ENCODE results near the gene ADIPOQ. TPM values are rescaled to one million over a fixed set of nuclear protein-coding genes. Genes with fewer than 3 reads are reported as not detected.
"Not testable (repeated sequence)": the region's sequence is repeated elsewhere in the genome, so short reads cannot be mapped to it uniquely, and the experiment has no call there.

Gene ADIPOQ
- total RNA-seq, 1 donor from 2014 or later = 8.2 TPM

GRCh38 chr3:186869253-186870100 lies 27.0 kb downstream of the ADIPOQ start:
- no peak overlapping the region for H3K27ac ChIP-seq
- H3K27me3 ChIP-seq = no peaks in the 10 kb centered on the region
- no peaks in the 10 kb centered on the region for H3K4me1 ChIP-seq
- H3K9me3 ChIP-seq = no peaks in the 10 kb centered on the region
- TF ChIP-seq, protein P1, sequence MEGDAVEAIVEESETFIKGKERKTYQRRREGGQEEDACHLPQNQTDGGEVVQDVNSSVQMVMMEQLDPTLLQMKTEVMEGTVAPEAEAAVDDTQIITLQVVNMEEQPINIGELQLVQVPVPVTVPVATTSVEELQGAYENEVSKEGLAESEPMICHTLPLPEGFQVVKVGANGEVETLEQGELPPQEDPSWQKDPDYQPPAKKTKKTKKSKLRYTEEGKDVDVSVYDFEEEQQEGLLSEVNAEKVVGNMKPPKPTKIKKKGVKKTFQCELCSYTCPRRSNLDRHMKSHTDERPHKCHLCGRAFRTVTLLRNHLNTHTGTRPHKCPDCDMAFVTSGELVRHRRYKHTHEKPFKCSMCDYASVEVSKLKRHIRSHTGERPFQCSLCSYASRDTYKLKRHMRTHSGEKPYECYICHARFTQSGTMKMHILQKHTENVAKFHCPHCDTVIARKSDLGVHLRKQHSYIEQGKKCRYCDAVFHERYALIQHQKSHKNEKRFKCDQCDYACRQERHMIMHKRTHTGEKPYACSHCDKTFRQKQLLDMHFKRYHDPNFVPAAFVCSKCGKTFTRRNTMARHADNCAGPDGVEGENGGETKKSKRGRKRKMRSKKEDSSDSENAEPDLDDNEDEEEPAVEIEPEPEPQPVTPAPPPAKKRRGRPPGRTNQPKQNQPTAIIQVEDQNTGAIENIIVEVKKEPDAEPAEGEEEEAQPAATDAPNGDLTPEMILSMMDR (IDR thresholded peaks at IDR 0.05) = no peak
- DNase-seq (ENCODE audit: low spot score in 2 of 2) = no peak
- H3K36me3 ChIP-seq = no peaks in the 10 kb centered on the region
- intact Hi-C loops (cut with DNase I) = no loop called here
- no peak overlapping the region for H3K4me3 ChIP-seq

DNA sequence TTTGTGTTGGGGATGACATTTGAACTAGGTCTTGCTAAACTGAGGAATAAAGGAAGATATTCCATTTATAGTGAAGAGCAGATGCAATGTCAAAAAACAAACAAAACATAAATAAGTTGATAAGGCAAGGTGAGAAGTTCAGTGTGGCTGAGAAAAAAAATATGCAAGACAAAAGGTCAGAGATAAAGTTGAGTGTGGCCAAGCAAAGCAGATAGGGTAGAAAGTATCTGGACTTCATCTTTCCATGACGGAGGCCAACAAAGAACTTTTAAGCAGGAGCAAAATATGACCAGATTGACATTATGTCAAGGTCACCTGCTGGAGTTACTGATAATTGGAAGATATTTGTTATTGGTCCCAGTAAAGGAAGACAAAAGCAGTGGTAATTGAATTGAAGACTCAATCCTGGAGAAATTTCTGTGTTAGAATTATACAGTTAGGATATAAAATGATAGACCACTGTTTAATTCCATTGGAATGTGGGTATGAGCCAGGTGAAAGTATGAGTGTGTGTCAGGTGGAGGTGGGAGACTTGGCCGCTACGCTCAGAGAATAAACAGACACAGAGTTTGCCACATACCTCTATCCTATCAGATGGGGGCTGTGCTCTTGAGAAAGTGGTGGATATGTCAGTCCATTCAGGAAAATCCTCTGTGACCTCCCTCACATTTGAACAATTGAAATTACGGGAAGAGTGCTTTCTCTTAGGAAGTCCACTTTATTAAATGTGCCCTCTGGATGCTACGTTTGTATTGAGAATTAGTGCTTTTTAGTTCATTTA lies 28.1 kb downstream of the ADIPOQ start:
- Histone ChIP-seq H3K9me3 (no peaks in the 10 kb centered on the region), H3K4me1 (no peaks in the 10 kb centered on the region), H3K36me3 (no peaks in the 10 kb centered on the region), H3K27me3 (no peaks in the 10 kb centered on the region), H3K4me3 (no peak overlapping the region), H3K27ac (no peak overlapping the region)
- DNase-seq (ENCODE audit: low spot score in 2 of 2) = no peak
- TF ChIP-seq, protein P1 (IDR thresholded peaks at IDR 0.05) = no peak
- intact Hi-C loops (cut with DNase I) = no loop called here

DNA sequence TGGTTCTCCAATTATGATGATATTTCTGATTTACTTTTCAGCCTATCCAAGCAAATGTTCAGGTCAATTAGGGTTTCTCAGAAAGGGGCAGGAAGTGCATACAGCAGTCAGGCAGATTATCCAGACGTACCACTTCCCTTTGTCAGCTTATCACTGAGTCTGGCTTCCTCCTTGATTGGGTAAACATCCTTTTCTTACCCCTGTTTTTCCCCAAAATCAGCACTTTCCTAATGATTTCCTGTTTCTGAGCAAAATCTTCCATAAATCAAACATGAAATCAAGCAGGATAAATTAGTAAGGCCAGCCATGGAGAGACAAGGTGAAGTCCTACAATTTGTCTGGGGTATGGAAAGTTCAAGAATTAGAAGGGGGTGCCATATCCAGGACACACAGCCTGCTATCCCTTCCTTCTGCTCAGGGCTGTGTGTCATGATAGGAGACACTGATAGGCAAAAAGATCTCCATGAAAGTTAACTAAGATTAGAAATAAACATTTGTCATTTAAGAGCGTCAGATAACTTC lies 29.0 kb downstream of the ADIPOQ start:
- DNase-seq (ENCODE audit: low spot score in 2 of 2) = no peak
- intact Hi-C loops (cut with DNase I) = no loop called here
- TF ChIP-seq, protein P1 (IDR thresholded peaks at IDR 0.05) = no peak
- H3K4me3 ChIP-seq = no peak overlapping the region
- H3K36me3 ChIP-seq = no peaks in the 10 kb centered on the region
- no peaks in the 10 kb centered on the region for H3K27me3 ChIP-seq
- H3K4me1 ChIP-seq = no peaks in the 10 kb centered on the region
- no peaks in the 10 kb centered on the region for H3K9me3 ChIP-seq
- H3K27ac ChIP-seq = no peak overlapping the region

- intact Hi-C loops (cut with DNase I) = not testable (repeated sequence)
Observed at GRCh38 chr3:186873796-186874195, 31.3 kb downstream of the ADIPOQ start.

DNA sequence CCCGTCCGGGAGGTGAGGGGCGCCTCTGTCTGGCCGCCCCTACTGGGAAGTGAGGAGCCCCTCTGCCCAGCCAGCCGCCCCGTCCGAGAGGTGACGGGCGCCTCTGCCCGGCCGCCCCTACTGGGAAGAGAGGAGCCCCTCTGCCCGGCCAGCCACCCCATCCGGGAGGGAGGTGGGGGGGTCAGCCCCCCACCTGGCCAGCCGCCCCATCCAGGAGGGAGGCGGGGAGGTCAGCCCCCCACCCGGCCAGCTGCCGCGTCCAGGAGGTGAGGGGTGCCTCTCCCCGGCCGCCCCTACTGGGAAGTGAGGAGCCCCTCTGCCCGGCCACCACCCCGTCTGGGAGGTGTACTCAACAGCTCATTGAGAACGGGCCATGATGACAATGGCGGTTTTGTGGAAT lies 31.7 kb downstream of the ADIPOQ start:
- H3K27me3 ChIP-seq; H3K27ac ChIP-seq; H3K9me3 ChIP-seq; H3K4me3 ChIP-seq; intact Hi-C loops (cut with DNase I); H3K4me1 ChIP-seq; H3K36me3 ChIP-seq; DNase-seq (ENCODE audit: low spot score in 2 of 2): not testable (repeated sequence)

More at GRCh38 chr3:186873796-186874195, 31.3 kb downstream of the ADIPOQ start:
- H3K4me1 ChIP-seq; H3K9me3 ChIP-seq; H3K27ac ChIP-seq; DNase-seq (ENCODE audit: low spot score in 2 of 2); H3K27me3 ChIP-seq; H3K4me3 ChIP-seq; H3K36me3 ChIP-seq: not testable (repeated sequence)

DNA sequence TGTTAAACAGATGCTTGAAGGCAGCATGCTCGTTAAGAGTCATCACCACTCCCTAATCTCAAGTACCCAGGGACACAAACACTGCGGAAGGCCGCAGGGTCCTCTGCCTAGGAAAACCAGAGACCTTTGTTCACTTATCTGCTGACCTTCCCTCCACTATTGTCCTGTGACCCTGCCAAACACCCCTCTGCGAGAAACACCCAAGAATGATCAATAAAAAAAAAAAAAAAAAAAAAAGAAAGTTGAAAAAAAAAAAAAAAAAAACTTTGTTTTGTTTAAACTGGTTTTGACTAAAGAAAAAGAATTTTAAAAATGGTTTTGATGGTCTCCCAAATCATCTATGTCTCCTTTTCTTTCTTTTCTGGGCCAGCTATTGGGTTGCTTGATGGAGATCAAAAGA lies 32.3 kb downstream of the ADIPOQ start:
- H3K4me3 ChIP-seq; intact Hi-C loops (cut with DNase I); H3K9me3 ChIP-seq; H3K27me3 ChIP-seq; H3K36me3 ChIP-seq; H3K27ac ChIP-seq; DNase-seq (ENCODE audit: low spot score in 2 of 2); H3K4me1 ChIP-seq: not testable (repeated sequence)

DNA sequence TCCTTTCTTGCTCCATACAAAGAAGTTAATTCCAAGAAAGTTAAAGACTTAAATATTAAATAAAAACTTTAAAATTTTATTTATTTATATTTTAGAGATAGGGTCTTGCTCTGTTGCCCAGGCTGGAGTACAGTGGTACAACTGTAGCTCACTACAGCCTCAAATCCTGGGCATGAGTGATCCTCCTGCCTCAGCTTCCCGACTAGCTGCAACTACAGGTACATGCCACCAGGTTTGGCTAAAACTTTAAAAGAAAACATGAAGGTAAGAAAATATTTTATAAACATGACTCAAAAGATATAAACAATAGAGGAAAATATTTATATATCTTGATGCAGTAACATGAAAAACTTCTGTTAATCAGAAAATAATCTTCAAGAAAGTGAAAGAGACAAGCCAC lies 33.2 kb downstream of the ADIPOQ start:
- no peaks in the 10 kb centered on the region for H3K36me3 ChIP-seq
- H3K27me3 ChIP-seq = no peaks in the 10 kb centered on the region
- H3K4me1 ChIP-seq = no peaks in the 10 kb centered on the region
- no peak overlapping the region for H3K27ac ChIP-seq
- no peaks in the 10 kb centered on the region for H3K9me3 ChIP-seq
- no peak for DNase-seq (ENCODE audit: low spot score in 2 of 2)
- intact Hi-C loops (cut with DNase I) = no loop called here
- no peak overlapping the region for H3K4me3 ChIP-seq
- TF ChIP-seq, protein P1 (IDR thresholded peaks at IDR 0.05) = no peak
